ENCODE data around the gene ITPR3. TPM values are rescaled to one million over a fixed set of nuclear protein-coding genes. Genes with fewer than 3 reads are reported as not detected.

Gene ITPR3
- total RNA-seq, 1 experiment from 2014 or later = 103 TPM

GRCh38 chr6:33658982-33659689 is 38.0 kb downstream of the ITPR3 start (continued):
- TF ChIP-seq EGR1 (IDR thresholded peaks at IDR 0.05; ENCODE audit: low read depth) = no peak
- TF ChIP-seq FOSL1 (IDR thresholded peaks at IDR 0.05; ENCODE audit: low read depth) = no peak
- TF ChIP-seq RAD21 (IDR thresholded peaks at IDR 0.05; ENCODE audit: low read depth) = no peak
- TF ChIP-seq SIN3A (IDR thresholded peaks at IDR 0.05; ENCODE audit: low read depth) = no peak
- no peak for TF ChIP-seq ZBTB33 (IDR thresholded peaks at IDR 0.05; ENCODE audit: extremely low read depth, insufficient replicate concordance, low read length)
- TF ChIP-seq ZNF274 (IDR thresholded peaks at IDR 0.05; ENCODE audit: low read depth, low read length) = no peak
- no peak for TF ChIP-seq CTCF (IDR thresholded peaks at IDR 0.05 in 2 of 3, conservative IDR thresholded peaks at IDR 0.05 in 1 of 3; ENCODE audit: borderline replicate concordance in 1 of 3, insufficient read depth in 1 of 3, low read depth in 2 of 3, low read length in 2 of 3)
- TF ChIP-seq CBX3 (IDR thresholded peaks at IDR 0.05; ENCODE audit: low read depth) = no peak
- no peak for TF ChIP-seq POLR2A (IDR thresholded peaks at IDR 0.05; ENCODE audit: borderline replicate concordance, extremely low read depth, insufficient read depth, insufficient read length)
- no peak for TF ChIP-seq ELF1 (IDR thresholded peaks at IDR 0.05; ENCODE audit: borderline replicate concordance, low read depth)

- Histone ChIP-seq H2AFZ (ENCODE audit: low read depth, low read length, poor library complexity, severe bottlenecking) (no peak overlapping the region), H3K4me2 (ENCODE audit: low read length) (no peak overlapping the region), H3K9ac (ENCODE audit: low read length) (no peak overlapping the region), H3K4me3 (replicated peaks in 1 of 2; ENCODE audit: low read depth in 1 of 2, low read length in 2 of 2) (no peak overlapping the region), H3K9me2 (ENCODE audit: insufficient read depth) (no peaks in the 10 kb centered on the region), H3K9me3 (ENCODE audit: control insufficient read depth in 1 of 2, insufficient read depth in 1 of 2, low read depth in 1 of 2, low read length in 2 of 2) (no peaks in the 10 kb centered on the region), H3K27ac (ENCODE audit: low read depth, low read length) (no peak overlapping the region), H3K27me3 (ENCODE audit: insufficient read depth, low read length) (no peaks in the 10 kb centered on the region), H3K4me1 (ENCODE audit: control insufficient read depth in 1 of 2, insufficient read depth in 2 of 2, low read length in 2 of 2) (no peaks in the 10 kb centered on the region), H3K36me3 (ENCODE audit: control insufficient read depth in 1 of 2, insufficient read depth in 2 of 2, low read length in 2 of 2) (peaks cover 24 to 31% of the 10 kb centered on the region in 2 experiments; a peak in 3 of 4 replicates), H3K79me2 (ENCODE audit: insufficient read depth, low read length) (peaks cover 7% of the 10 kb centered on the region; the same call in 1 of the 2 replicates), H4K20me1 (ENCODE audit: insufficient read depth) (no peaks in the 10 kb centered on the region)
- TF ChIP-seq REST (IDR thresholded peaks at IDR 0.05; ENCODE audit: low read depth) = no peak
- no peak for TF ChIP-seq EZH2 (IDR thresholded peaks at IDR 0.05)
- no peak for TF ChIP-seq FOSL1 (IDR thresholded peaks at IDR 0.05; ENCODE audit: low read depth)
- no peak for TF ChIP-seq POLR2AphosphoS5 (IDR thresholded peaks at IDR 0.05; ENCODE audit: low read depth, low read length)
- TF ChIP-seq SRF (IDR thresholded peaks at IDR 0.05; ENCODE audit: low read depth) = no peak
- CTCF ChIA-PET = no interaction called here
- DNase-seq (ENCODE audit: low read depth, low spot score) (no peak), ATAC-seq (no peak)
- BruUV-seq (replicated peaks) = no TSS peak
- intact Hi-C loops (cut with micrococcal nuclease) = no loop called here
- RAD21 ChIA-PET (ENCODE audit: low non-redundant PET in 1 of 2, low total read pairs in 2 of 2, uncharacterized antibody in 2 of 2, unreplicated experiment in 2 of 2) = no interaction called here
- POLR2A ChIA-PET = no interaction called here
These were observed 38.9 kb downstream of the ITPR3 start for GRCh38 chr6:33659986-33660385.
